Measurements from ENCODE around the gene SLC39A11.

The SLC39A11 gene

DNA sequence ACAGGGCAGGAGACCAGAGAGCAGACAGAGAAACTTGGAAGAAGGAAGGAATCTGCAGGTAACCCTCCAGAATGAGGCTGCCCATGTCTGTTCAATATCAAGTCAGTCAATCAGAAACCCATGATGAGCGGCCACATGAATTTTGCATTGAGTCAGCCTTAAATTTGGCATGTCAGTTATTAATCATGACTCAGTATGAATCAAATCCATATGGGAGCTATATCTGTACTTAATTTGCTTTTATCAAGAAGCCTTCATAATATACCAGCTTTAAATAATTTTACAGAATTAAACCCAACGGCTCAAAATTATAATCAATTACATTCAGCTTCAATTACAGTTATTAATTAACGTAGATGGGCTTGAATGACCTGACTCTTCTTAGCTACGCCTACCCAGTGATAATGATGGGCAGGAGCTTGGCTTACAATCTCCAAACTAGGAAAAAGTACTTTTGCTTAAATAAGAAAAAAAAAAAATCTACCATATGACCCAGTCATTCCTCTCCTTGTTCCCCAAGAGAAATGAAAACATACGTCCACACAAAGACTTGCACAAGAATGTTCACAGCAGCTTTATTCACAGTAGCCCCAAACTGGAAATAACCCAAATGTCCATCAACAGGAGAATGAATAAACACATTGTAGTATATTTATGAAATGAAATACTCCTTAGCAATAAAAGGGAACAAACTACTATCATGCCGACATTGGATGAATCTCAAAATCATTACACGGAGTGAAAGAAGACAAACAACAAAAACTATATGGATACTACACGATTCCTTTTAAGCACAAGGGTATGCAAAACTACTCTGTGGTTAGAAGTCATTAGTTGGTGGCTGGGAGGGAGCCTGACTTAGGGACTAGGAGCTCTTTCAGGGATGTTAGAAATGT, 48.6 kb downstream of the SLC39A11 start:
- no peak for DNase-seq (ENCODE audit: low read depth, low spot score)

DNA sequence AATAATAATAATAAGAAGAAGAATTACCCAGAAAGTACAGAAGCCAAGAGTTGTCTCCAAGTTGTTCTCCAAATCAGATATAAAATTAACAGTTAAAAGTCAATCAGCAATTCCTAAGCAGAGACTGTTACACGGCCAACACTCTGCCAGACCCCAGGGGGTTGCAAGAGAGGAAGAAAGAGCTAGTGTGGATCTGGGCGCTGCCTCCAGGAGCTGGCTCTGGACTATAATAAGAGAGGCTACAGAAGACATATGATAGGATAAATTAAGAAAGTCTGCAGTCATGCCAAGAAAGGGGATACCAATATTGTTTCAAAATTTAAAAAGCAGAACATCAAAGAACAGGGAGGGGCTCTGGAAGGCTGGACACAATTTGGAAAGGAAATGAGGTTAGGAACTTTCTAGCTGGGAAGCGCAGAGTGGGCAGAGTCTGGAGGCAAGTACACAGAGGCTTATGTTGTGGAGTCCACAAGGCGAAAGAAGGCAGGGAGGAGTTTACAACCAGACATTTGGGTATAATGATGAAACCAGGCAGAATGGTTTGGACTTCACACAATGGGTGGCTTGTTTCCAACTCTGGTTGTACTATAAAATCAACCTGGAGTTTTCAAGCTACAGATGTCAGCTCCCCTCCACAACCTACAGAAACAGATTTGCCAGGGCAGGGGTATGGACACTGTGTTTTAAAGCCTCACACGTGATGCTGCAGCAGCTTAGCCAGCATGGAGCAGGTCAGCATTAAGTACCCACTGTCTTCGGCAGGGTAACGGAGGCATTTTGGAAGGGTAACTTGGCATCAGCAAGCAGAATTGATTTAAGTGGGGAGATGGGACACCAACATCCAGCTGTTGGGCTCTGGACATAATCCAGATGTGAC, 49.4 kb downstream of the SLC39A11 start:
- DNase-seq (ENCODE audit: low read depth, low spot score), result no peak

DNA sequence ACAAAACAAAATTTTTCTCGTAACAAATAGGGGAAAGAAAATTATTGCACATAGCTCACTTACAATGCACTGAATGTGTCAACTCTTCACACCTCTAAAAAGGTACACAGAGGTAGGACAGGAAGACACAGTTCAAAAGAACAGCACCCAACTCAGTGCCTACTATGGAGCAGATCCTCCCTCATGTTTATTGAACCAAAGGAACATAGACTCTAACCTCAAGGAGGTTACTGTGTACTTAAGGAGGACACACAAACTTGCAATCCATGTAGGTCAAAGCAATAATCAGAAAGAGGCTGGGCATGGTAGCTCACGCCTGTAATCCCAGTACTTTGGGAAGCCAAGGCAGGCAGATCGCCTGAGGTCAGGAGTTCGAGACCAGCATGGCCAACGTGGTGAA, 50.3 kb downstream of the SLC39A11 start:
- DNase-seq (ENCODE audit: low read depth, low spot score), result no peak

DNA sequence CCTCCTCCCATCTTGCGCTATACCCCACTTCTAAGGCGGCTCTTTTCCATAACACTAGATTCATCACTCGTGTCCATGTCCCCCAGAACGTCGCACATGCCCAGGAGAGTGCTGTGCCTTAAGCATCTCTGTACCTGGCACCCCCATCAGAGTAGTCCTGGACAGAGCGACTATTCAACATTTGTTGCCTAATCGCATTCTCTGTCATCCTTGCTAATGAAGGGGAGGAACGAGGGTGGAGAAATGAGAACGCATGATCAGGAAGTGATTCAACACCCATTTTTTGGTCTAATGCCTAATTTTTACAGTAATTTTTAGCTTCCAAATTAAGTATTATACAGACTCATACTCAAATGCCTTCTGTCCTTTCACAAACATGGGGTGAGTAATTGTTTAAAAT, 53.2 kb downstream of the SLC39A11 start:
- no peak for DNase-seq (ENCODE audit: low read depth, low spot score)

DNA sequence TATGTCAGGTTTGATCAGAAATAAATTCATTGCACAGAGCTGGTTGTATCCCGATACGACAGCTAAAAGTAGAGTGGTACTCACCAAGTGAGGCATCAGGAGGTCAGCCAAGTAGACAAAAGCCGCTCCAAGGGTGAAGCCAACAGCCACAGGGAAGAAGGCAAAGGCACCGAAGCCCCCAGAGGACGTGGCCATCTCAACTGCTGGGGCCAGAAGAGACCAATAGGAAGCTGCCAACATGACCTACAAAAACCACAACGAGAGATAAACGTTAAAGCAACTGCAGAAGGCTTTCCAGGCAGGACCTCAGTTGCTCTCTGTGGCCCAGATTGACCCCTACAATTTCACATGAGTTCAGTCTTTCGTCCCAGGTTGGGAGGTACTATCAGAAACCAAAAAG, 61.0 kb downstream of the SLC39A11 start:
- no peak for DNase-seq (ENCODE audit: low read depth, low spot score)

DNA sequence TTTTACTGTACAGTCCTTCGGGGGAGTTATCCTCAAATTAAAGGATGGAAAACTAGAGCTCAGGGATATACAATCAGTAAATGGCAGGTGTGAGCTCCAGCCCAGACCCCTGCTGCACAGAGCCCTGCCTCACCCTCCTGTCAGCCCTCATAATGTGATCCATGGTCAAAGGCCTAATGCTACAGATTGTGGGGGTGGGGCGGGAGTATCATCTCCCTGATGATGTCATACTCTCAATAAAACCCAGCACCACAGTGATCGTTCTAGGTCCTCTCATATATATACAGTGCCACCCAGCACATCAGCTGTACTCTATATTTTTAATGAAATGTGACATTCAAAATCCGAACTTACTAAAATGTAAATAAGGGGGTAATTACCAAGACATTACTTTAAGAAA, 61.5 kb downstream of the SLC39A11 start:
- DNase-seq (ENCODE audit: low read depth, low spot score), result no peak

DNA sequence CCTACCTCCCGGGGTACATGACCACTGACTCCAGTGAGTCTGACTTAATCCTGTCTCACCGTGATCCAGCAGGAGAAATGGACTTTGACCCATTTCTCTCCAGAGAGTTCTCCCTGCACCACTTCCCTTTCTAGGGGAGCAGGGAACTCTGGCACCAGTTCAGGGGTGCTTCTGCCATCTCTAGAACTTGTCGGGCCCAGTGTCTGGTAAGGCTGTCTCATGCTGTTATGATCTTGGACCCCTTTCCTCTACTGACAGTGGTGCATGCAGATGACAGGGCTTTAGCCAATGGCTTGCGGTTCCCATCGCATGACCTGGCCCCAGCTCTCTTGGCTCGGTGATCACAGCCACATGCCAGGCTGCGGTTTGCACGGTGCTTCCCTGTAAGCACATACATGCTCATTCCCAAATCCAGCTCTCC, 62.0 kb downstream of the SLC39A11 start:
- no peak for DNase-seq (ENCODE audit: low read depth, low spot score)

DNA sequence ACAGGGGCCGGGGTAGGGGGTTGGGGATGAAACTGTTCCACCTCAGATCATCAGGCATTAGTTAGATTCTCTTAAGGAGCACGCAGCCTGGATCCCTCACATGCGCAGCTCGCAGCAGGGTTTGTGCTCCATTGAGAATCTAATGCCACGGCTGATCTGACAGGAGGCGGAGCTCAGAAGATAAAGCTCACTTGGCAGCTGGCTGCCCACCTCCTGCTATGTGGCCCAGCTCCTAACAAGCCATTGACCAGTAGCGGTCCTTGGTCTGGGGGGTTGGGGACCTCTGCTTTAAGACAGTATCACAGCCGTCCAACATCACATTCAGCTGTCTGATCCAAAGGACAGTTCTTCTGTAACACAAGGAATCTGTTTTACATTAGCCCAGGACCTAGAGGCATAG, 62.5 kb downstream of the SLC39A11 start:
- DNase-seq (ENCODE audit: low read depth, low spot score), result no peak

DNA sequence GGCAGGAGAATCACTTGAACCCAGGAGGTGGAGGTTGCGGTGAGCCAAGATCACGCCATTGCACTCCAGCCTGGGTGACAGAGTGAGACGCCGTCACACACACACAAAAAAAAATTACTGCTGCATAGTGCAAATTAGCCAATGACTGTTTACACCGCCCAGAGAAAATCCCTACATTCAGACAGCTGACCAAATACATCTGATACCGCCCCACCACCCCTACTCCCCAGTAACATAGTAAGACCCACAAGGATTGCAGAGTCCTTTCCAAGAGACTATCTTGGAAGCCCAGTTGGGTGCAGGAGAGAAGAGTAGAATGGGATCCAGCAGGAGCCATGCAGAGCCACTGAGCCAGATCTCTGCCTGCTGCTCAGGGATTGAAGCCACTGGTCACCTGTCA, 63.5 kb downstream of the SLC39A11 start:
- no peak for DNase-seq (ENCODE audit: low read depth, low spot score)

DNA sequence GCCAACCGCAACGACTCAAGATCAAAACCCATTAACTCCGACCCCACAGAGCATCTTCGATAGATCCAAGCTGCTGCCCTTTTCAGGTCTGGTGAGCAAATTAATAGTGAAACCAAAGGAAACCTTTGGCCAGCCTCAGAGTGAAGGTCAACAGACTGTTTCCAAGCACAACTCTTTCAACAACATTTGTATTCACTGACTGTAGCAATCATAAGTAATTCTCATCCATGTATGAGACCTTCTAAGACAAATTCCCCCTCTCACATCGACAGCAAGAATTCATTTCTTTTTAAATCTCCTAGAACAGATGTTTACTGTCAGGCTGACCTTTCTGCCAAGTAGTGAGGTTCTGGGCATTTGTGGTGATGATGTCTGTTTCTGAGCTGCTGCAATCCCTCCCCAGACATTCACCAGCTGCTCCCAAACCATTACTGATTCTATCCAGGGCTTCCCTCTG, 64.2 kb downstream of the SLC39A11 start:
- DNase-seq (ENCODE audit: low read depth, low spot score), result no peak

DNA sequence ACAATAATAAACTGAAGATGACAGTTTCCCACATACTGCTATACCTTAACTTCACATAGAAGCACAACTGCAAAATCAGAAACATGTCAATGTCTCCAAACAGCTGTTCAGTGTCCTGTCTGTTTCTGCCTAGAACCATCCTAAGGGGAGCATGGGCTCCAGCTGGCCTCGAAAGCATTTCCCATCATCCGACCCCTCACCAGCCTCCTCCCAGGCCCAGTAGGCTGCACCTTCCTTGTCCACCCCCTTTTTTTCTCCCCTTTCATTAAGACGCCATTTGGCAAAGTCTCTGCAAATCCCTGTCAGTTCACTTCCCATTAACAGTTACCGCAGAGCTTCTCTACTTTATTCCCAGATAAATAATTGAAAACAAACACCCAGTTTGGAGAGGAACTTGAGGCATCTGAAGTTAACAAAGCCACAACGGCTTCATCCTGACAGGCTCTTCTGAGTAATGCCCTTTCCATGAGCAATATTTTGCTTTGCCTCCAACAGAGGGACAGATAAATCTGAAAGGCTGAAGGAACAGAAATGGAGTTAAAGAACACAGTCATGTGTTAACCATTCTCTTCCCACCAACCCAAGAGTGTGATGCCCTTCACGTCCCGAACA, 65.3 kb downstream of the SLC39A11 start:
- no peak for DNase-seq (ENCODE audit: low read depth, low spot score)

DNA sequence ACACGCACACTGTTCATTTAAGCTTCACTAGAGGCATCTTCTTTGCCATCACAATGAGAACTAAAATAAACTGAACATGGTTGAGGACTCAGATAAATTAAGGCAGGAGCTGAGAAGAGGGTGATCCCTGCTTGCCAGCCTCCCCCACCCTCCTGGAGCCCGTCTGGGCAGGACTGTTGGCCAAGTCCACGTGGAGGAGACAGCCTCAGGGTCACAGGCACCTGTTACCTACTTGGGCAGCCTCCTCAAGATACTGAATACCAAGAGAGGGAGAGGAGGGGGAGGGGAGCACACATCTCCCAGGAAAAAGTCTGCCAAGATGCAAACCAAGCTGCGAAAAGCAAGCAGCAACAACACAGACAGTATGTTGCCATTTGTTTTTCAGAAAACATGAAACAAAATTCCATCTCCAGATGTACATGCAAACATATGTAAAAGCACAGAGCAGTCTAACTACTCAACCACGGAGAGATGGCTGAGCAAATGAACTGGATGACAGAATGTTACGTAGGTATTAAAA, 67.4 kb downstream of the SLC39A11 start:
- no peak for DNase-seq (ENCODE audit: low read depth, low spot score)

DNA sequence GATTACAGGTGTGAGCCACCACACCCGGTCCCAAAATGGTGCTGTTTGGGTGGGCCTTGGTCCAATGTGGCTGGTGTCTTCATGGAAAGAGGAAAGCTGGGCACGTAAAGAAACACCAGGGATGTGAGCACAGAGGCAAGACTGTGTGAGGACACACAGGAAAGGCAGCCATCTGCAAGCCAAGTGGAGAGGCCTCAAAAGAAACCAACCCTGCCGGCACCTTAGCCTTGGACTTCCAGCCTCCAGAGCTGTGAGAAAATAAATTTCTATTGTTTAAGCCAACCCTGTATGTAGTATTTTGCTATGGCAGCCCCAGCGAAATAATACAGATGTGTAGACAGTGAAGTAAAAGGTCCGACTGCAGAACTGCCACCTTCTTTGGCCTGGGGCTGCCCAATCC, 68.7 kb downstream of the SLC39A11 start:
- DNase-seq (ENCODE audit: low read depth, low spot score), result no peak

DNA sequence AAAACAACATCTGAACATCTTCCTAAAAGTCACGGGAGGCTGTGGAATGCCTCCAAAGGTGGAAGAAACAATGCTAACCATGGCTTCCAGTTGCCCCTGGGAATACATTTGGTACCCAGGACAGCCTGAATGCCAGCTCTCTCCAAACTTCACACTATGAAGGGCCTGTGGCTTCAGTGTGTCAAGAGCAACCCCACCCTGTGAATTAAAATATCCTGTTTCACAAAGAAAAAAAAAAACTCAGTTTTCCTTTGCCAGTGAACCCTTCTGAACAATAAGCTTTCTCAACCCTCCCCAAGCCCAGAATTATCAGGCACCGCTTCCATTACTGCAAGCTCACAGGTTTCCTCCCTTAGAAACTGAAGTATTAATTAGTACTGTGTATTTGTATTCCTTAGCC, 69.8 kb downstream of the SLC39A11 start:
- no peak for DNase-seq (ENCODE audit: low read depth, low spot score)

DNA sequence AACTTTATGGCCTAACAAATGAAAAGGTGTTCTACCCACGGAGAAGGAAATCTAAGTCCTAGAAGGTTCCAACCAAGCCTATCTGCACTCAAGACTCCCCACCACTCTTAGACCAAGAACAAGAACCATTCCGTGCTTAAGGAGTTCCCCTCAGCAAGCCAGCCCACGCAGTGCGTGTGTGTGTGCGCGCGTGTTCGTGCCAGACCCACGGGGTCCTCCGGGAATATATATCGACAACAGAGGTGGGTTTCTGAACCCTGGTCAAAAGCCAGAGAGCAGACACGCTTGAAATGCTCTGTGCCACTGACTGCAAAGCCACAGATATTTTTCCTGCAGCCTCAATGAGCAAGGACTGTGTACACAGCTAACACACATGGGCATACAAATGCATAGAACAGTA, 70.7 kb downstream of the SLC39A11 start:
- no peak for DNase-seq (ENCODE audit: low read depth, low spot score)

DNA sequence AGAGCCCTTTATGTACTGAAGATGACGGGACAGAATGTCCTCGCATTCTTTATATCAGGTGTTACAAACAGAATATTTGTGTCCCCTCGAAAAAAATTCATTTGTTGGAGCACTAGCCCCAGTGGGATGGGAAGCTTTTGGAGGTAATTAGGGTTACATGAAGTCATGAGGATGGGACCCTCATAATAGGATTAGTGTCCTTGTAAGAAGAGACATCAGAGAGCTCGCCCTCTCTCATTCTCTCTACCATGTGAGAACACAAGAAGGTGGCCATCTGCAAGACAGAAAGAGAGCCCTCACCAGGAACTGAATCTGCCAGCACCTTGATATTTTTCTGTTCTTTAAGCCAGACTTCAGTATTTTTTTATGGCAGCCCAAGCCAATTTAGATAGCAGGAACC, 72.4 kb downstream of the SLC39A11 start:
- DNase-seq (ENCODE audit: low read depth, low spot score), result no peak

DNA sequence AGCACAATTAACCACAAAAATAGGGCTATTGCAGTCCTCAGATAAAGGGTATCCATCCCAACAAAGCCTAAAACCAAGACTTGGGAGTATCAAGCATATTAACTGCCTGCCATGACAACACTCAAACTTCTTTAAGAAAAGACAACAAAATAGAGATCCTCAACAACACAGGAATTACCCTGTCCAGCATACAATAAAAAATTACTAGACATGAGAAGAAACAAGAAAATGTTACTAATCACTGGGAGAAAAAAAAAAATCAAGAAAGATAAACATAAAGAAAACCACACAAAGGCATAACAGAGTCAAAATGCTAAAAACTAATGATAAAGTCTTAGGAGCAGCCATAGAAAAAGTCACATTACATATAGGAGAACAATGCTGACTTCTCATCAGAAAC, 73.9 kb downstream of the SLC39A11 start:
- no peak for DNase-seq (ENCODE audit: low read depth, low spot score)

DNA sequence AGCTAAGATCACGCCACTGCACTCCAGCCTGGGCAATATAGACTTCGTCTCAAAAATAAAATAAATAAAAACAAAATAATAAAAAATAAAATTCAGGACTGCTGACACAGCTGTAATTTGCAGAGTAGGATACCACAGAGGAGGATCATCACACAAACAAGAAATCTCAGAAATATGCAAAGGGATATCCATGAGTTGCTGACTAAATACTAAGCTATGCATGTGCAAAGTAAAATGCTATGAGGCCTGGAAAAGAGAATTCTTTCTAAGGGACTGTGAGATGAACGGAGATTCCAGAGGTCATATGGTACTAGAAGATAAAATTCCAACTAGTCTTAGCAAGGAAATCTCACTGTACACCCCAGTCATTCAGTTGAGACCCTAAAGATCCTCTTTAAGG, 74.8 kb downstream of the SLC39A11 start:
- no peak for DNase-seq (ENCODE audit: low read depth, low spot score)

DNA sequence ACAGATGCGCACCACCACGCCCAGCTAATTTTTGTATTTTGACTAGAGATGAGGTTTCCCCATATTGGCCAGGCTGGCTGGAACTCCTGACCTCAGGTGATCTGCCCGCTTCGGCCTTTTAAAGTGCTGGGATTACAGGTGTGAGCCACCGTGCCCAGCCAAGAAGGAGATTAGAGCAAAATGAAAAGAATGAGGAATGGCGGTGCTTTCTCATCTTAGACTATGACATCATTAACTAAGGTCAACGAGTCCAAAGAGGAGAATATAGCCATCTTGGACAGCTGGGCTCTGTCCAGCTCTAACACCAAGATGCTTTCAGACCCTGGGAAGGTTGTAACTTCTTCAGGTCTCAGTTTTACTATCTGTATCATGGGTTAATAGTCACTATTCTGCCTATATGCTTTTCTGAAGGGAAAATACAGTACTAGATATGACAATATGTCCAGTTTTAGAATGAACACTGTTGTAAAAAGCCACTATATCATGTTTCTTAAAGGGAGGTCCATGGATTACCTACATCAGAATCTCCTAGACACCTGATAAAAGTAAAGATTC, 76.7 kb downstream of the SLC39A11 start:
- no peak for DNase-seq (ENCODE audit: low read depth, low spot score)

DNA sequence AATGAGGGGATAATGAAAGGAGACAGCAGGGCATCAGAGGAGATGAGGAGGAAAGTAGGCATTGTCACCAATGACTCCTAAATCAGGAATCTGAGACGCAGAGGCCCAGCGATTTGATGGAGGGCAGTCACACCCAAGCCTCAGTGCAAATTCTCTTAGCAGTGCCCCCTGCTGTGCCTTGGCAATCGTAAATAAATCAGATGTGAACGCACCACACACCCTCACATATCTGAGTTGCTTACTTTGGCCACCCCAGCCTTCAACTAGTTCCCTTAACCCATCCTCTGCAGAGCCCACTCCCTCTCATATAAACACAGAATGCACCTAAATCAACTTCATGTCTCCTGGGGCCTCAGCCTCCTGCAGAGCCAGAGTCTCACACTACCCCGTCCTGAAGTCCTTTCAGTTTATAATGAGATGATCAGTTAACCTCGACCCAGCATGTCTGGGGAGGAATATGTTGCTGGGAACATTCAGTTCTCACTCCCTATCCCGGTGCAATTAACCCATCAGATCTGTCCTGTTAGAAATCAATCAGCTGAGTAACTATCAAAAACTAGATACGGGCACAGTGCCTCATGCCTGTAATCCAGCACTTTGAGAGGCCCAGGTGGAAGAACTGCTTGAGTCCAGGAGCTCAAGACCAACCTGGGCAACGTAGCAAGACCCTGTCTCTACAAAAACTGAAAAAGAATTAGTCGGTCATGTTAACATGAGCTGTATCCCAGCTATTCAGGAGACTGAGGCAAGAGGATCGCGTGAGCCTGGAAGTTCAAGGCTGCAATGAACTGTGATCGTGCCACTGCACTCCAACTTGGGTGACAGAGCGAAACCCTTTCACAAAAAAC, 78.4 kb downstream of the SLC39A11 start:
- DNase-seq (ENCODE audit: low read depth, low spot score), result no peak

DNA sequence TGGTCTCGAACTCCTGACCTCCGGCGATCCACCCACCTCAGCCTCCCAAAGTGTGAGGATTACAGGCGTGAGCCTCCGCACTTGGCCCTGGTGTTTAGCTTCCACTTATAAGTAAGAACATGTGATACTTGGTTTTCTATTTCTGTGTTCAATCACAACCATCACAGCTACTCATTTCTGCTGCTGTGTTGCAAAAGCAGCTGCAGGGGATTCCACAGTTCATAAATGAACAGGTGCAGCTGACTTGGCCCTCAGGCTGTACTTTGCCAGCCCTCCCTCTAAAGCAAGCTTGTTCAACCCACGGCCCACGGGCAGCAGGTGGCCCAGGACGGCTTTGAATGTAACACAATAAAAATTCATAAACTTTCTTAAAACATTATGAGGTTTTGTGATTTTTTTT, 79.2 kb downstream of the SLC39A11 start:
- no peak for DNase-seq (ENCODE audit: low read depth, low spot score)

All from activated naive CD8-positive, alpha-beta T cell treated with anti-CD3 and anti-CD28 coated beads, Interleukin-2, amount 50 U/mL, for 16 hours (primary cell).